Measurements from ENCODE around the gene PCK1. TPM values are rescaled to one million over a fixed set of nuclear protein-coding genes. Genes with fewer than 3 reads are reported as not detected.
A peak's percentile ranks its signal among the peaks of the same experiment; 100 is the strongest.

PCK1 gene
- total and polyA plus RNA-seq, 10 donors, result 0.04 to 0.67 (median 0.17) TPM; not detected in 3

DNA sequence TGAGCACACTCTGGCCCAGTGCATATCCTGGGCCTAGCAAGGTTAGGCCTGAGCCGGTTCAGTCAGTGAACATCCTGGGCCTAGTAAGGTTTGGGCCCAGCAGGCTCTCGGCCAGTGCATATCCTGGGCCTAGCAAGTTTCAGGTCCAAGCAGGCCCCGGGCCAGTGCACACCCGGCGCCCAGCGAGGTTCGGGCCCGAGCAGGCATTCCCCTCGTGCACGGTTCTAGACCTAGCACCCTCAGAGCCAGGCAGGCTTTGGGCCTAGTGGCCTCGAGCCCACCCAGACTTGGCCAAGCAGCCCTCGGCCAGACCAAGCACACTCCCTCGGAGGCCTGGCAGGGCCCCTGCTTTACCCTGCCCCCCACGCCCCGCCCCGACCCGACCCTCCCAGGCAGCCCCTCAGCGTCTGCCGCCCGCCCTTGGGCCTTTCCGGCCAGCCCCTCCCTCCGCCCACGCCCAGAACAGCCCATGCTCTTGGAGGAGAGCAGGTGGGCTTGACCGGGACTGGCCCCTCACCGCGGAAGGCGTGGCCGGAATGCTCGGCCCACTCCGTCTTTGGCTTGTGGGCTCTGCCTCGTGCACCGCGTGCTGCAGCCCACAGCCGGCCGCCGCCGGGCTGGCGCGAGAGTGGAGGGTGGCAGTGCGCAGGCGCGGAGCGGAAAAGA lies 36.3 kb upstream of the PCK1 start, which contains the start of gene CTCFL:
TSS of gene CTCFL (minus strand) at position 630 of the 666 bp plus-strand sequence. CDS start 935 bp downstream, outside the sequence.
- intact Hi-C loops (cut with DNase I; ENCODE audit: low total_unique reads), result no loop called here
- H3K4me3 ChIP-seq, result no peak within 1 kb of the TSS
- DNase-seq, result no peak
- H3K4me1 ChIP-seq, result no peaks in the 10 kb centered on the region
- no peaks in the 10 kb centered on the region for H3K9me3 ChIP-seq
- H3K27me3 ChIP-seq (replicated peaks in 1 of 7), result no peaks in the 10 kb centered on the region
- TF ChIP-seq POLR2A (IDR thresholded peaks at IDR 0.05) (no peak), POLR2AphosphoS5 (IDR thresholded peaks at IDR 0.05) (no peak)
- TF ChIP-seq, protein P1, sequence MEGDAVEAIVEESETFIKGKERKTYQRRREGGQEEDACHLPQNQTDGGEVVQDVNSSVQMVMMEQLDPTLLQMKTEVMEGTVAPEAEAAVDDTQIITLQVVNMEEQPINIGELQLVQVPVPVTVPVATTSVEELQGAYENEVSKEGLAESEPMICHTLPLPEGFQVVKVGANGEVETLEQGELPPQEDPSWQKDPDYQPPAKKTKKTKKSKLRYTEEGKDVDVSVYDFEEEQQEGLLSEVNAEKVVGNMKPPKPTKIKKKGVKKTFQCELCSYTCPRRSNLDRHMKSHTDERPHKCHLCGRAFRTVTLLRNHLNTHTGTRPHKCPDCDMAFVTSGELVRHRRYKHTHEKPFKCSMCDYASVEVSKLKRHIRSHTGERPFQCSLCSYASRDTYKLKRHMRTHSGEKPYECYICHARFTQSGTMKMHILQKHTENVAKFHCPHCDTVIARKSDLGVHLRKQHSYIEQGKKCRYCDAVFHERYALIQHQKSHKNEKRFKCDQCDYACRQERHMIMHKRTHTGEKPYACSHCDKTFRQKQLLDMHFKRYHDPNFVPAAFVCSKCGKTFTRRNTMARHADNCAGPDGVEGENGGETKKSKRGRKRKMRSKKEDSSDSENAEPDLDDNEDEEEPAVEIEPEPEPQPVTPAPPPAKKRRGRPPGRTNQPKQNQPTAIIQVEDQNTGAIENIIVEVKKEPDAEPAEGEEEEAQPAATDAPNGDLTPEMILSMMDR (IDR thresholded peaks at IDR 0.05 in 8 of 11, conservative IDR thresholded peaks at IDR 0.05 in 3 of 11), result no peak
- no peak within 1 kb of the TSS for H3K27ac ChIP-seq
- H3K36me3 ChIP-seq, result no peaks in the 10 kb centered on the region
- WGBS, 5 donors, result 88 to 98% (median 92%) methylated on average over 23 to 43 of the region's 43 CpGs

GRCh38 chr20:57525328-57526086 lies 35.4 kb upstream of the PCK1 start:
- intact Hi-C loops (cut with DNase I; ENCODE audit: low total_unique reads), result no loop called here
- Histone ChIP-seq H3K4me1 (no peaks in the 10 kb centered on the region), H3K27me3 (replicated peaks in 1 of 7) (no peaks in the 10 kb centered on the region), H3K36me3 (no peaks in the 10 kb centered on the region), H3K4me3 (no peak overlapping the region), H3K27ac (no peak overlapping the region), H3K9me3 (no peaks in the 10 kb centered on the region)
- WGBS, 5 donors, result 43 to 63% (median 55%) methylated on average over 9 to 10 of the region's 10 CpGs
- TF ChIP-seq POLR2AphosphoS5 (IDR thresholded peaks at IDR 0.05), result no peak
- TF ChIP-seq POLR2A (IDR thresholded peaks at IDR 0.05), result no peak
- TF ChIP-seq, protein P1 (IDR thresholded peaks at IDR 0.05 in 8 of 11, conservative IDR thresholded peaks at IDR 0.05 in 3 of 11), result no peak
- no peak for DNase-seq

- intact Hi-C loops (cut with DNase I; ENCODE audit: low total_unique reads), result no loop called here
- no peak overlapping the region for H3K4me3 ChIP-seq
- TF ChIP-seq, protein P1 (IDR thresholded peaks at IDR 0.05 in 8 of 11, conservative IDR thresholded peaks at IDR 0.05 in 3 of 11), result peak in 1 of 11 experiments; percentile 9
- TF ChIP-seq POLR2AphosphoS5 (IDR thresholded peaks at IDR 0.05) (no peak), POLR2A (IDR thresholded peaks at IDR 0.05) (no peak)
- H3K27me3 ChIP-seq (replicated peaks in 1 of 7), result no peaks in the 10 kb centered on the region
- no peaks in the 10 kb centered on the region for H3K4me1 ChIP-seq
- H3K36me3 ChIP-seq, result no peaks in the 10 kb centered on the region
- H3K9me3 ChIP-seq, result no peaks in the 10 kb centered on the region
- 67 to 76% (median 73%) methylated on average over 17 of the region's 17 CpGs for WGBS, 5 donors
- H3K27ac ChIP-seq, result no peak overlapping the region
- DNase-seq, result no peak
Measured at GRCh38 chr20:57526087-57526884, 34.6 kb upstream of the PCK1 start.

All from spleen (tissue), 11 donors.